HG03439 (cell line): ENCODE results near the gene MGARP.

Experiments
- ATAC-seq: cut with Tn5 transposase; IDR thresholded peaks from one replicate; pipeline ENCODE4 v1.9.1; 2021; ENCODE audit warnings: mild to moderate bottlenecking, moderate library complexity; ENCODE audit not compliant: unreplicated experiment

Gene MGARP

GRCh38 chr4:139245590-139245989, 34.4 kb downstream of the MGARP start:
- ATAC-seq = no peak

- ATAC-seq = no peak
Measured at GRCh38 chr4:139243448-139244365, 36.3 kb downstream of the MGARP start.

- no peak for ATAC-seq
Measured at GRCh38 chr4:139242511-139243051, 37.4 kb downstream of the MGARP start.

- no peak for ATAC-seq
Measured at GRCh38 chr4:139241784-139242151, 38.3 kb downstream of the MGARP start.

GRCh38 chr4:139241086-139241783, 38.8 kb downstream of the MGARP start:
- ATAC-seq = no peak

GRCh38 chr4:139239127-139239772, 40.8 kb downstream of the MGARP start:
- no peak for ATAC-seq

- no peak for ATAC-seq
Measured at GRCh38 chr4:139234253-139234652, 45.8 kb downstream of the MGARP start.

GRCh38 chr4:139229534-139230039, 50.4 kb downstream of the MGARP start:
- ATAC-seq = no peak

GRCh38 chr4:139227729-139228404, 52.2 kb downstream of the MGARP start:
- ATAC-seq = no peak

GRCh38 chr4:139223682-139224317, 56.2 kb downstream of the MGARP start:
- ATAC-seq = no peak

- ATAC-seq = no peak
Measured at GRCh38 chr4:139222215-139222614, 57.8 kb downstream of the MGARP start.

- ATAC-seq = no peak
Measured at GRCh38 chr4:139221687-139222086, 58.3 kb downstream of the MGARP start.

GRCh38 chr4:139219450-139220055, 60.5 kb downstream of the MGARP start:
- no peak for ATAC-seq
